GM23338 (cell line): ENCODE data around the gene NKRF. TPM values are rescaled to one million over a fixed set of nuclear protein-coding genes. Genes with fewer than 3 reads are reported as not detected.

Experiments
- ATAC-seq: fragments of 200-7000 bp; cut with Tn5 transposase; 3 replicates; pipeline ENCODE4 v1.9.1; 2020
- DNase-seq: peaks from one replicate; pipeline ENCODE4 v3.0.0-alpha.2; 2015; ENCODE audit warnings: low spot score
- H2AFZ ChIP-seq: fragments of 200-600 bp; sonication (generic); 2 replicates; pipeline ENCODE4 v1.8.0; 2016; ENCODE audit warnings: antibody characterized with exemption, mild to moderate bottlenecking, moderate library complexity
- H3F3A ChIP-seq: fragments of 200-600 bp; sonication (generic); replicated peaks from 2 replicates; pipeline ENCODE4 v1.8.0; 2017; ENCODE audit warnings: antibody characterized with exemption, mixed run types, low read depth
- H3K27ac ChIP-seq: fragments of 200-600 bp; sonication (generic); 2 replicates; pipeline ENCODE4 v1.6.1; 2016; ENCODE audit warnings: low read depth
- H3K27me3 ChIP-seq: fragments of 200-600 bp; sonication (generic); 2 replicates; pipeline ENCODE4 v1.8.0; 2016; ENCODE audit warnings: mild to moderate bottlenecking, mixed run types, moderate library complexity; ENCODE audit not compliant: insufficient read depth
- H3K36me3 ChIP-seq: fragments of 200-600 bp; sonication (generic); 2 replicates; pipeline ENCODE4 v1.8.0; 2016; ENCODE audit warnings: mild to moderate bottlenecking; ENCODE audit not compliant: insufficient read depth
- H3K4me1 ChIP-seq: fragments of 200-600 bp; sonication (generic); 2 replicates; pipeline ENCODE4 v1.8.0; 2016; ENCODE audit warnings: mild to moderate bottlenecking, moderate library complexity; ENCODE audit not compliant: insufficient read depth
- H3K4me2 ChIP-seq: fragments of 200-600 bp; sonication (generic); 2 replicates; pipeline ENCODE4 v1.7.1; 2017; ENCODE audit warnings: mixed run types
- H3K4me3 ChIP-seq: fragments of 200-600 bp; sonication (generic); 2 replicates; pipeline ENCODE4 v1.6.1; 2016; ENCODE audit warnings: mixed run types
- H3K79me2 ChIP-seq: fragments of 200-600 bp; sonication (generic); replicated peaks from 2 replicates; pipeline ENCODE4 v1.8.0; 2017; ENCODE audit warnings: mild to moderate bottlenecking; ENCODE audit not compliant: insufficient read depth
- H3K9me2 ChIP-seq: fragments of 200-600 bp; sonication (generic); 2 replicates; pipeline ENCODE4 v1.8.0; 2017; ENCODE audit not compliant: insufficient read depth
- H4K20me1 ChIP-seq: fragments of 200-600 bp; sonication (generic); replicated peaks from 2 replicates; pipeline ENCODE4 v1.8.0; 2017; ENCODE audit warnings: mild to moderate bottlenecking; ENCODE audit not compliant: insufficient read depth
- H3K27ac Mint-ChIP-seq: 2 replicates; pipeline ENCODE4 v1.8.0; 2020; ENCODE audit warnings: inconsistent platforms, mild to moderate bottlenecking, moderate library complexity, mixed read lengths
- H3K27me3 Mint-ChIP-seq: 3 replicates; pipeline ENCODE4 v1.8.0; 2022; ENCODE audit warnings: low read depth, mild to moderate bottlenecking, moderate library complexity, mixed read lengths, inconsistent platforms; ENCODE audit not compliant: insufficient read depth, poor library complexity
- H3K36me3 Mint-ChIP-seq: 3 replicates; pipeline ENCODE4 v1.8.0; 2021; ENCODE audit warnings: low read depth, mild to moderate bottlenecking, inconsistent platforms, moderate library complexity, mixed read lengths
- H3K4me1 Mint-ChIP-seq: 3 replicates; pipeline ENCODE4 v1.8.0; 2020; ENCODE audit warnings: mild to moderate bottlenecking, inconsistent platforms, mixed read lengths
- H3K4me3 Mint-ChIP-seq: 3 replicates; pipeline ENCODE4 v1.8.0; 2021; ENCODE audit warnings: moderate library complexity, mild to moderate bottlenecking, inconsistent platforms, mixed read lengths
- H3K9me3 Mint-ChIP-seq: 3 replicates; pipeline ENCODE4 v1.8.0; 2020; ENCODE audit warnings: moderate library complexity, mild to moderate bottlenecking, inconsistent platforms, mixed read lengths
- CREB1 ChIP-seq: fragments of 250-450 bp; sonication (Bioruptor Pico); IDR thresholded peaks from 2 replicates; pipeline ENCODE4 v1.5.0; 2020; ENCODE audit warnings: low read depth, mild to moderate bottlenecking, moderate library complexity
- EZH2 ChIP-seq: fragments of 200-600 bp; sonication (generic); IDR thresholded peaks from one replicate; pipeline ENCODE4 v1.8.0; 2017; ENCODE audit warnings: antibody characterized with exemption, mild to moderate bottlenecking, low read depth; ENCODE audit not compliant: unreplicated experiment
- EZH2phosphoT487 ChIP-seq: fragments of 200-600 bp; sonication (generic); IDR thresholded peaks from one replicate; pipeline ENCODE4 v1.8.1; 2018; ENCODE audit warnings: antibody characterized with exemption; ENCODE audit not compliant: unreplicated experiment
- JUNB ChIP-seq: IDR thresholded peaks from one replicate; pipeline ENCODE4 v1.6.1; 2016; ENCODE audit warnings: antibody characterized with exemption; ENCODE audit not compliant: unreplicated experiment
- NANOG ChIP-seq: IDR thresholded peaks from 2 replicates; pipeline ENCODE4 v1.6.1; 2016; ENCODE audit warnings: antibody characterized with exemption, borderline replicate concordance
- POLR2AphosphoS5 ChIP-seq: IDR thresholded peaks from 2 replicates; pipeline ENCODE4 v1.6.1; 2016; ENCODE audit warnings: antibody characterized with exemption, low read depth
- STAT1 ChIP-seq: IDR thresholded peaks from one replicate; pipeline ENCODE4 v1.6.1; 2016; ENCODE audit warnings: antibody characterized with exemption; ENCODE audit not compliant: unreplicated experiment
- ZNF114 ChIP-seq: fragments of 250-450 bp; sonication (Bioruptor Pico); IDR thresholded peaks from 2 replicates; pipeline ENCODE4 v1.5.0; 2020; ENCODE audit warnings: mild to moderate bottlenecking, moderate library complexity
- ZNF331 ChIP-seq: fragments of 250-450 bp; sonication (Bioruptor Pico); IDR thresholded peaks from 2 replicates; pipeline ENCODE4 v1.5.0; 2020; ENCODE audit warnings: low read depth, mild to moderate bottlenecking, moderate library complexity
- polyA plus RNA-seq: library from polyadenylated mRNA; unstranded; fragments of >200 nt; fragmentation: Nextera tagmentation; extraction: Ambion mirVana; gene quantifications from 2 replicates; pipeline ENCODE4 v1.2.1, GENCODE V29; 2016
- total RNA-seq: library from RNA; depleted of rRNA; stranded (reverse); fragments of >200 nt; shearing (Covaris generic); gene quantifications from 2 replicates; pipeline ENCODE4 v1.2.3, GENCODE V29; 2014
- TF ChIP-seq, protein P1 (sequence below): IDR thresholded peaks from 2 replicates; pipeline ENCODE4 v1.6.1; 2016; ENCODE audit warnings: antibody characterized with exemption
- TF ChIP-seq, protein P2 (sequence below): fragments of 250-450 bp; sonication (Bioruptor Pico); IDR thresholded peaks from 2 replicates; pipeline ENCODE4 v1.5.0; 2020; ENCODE audit warnings: mild to moderate bottlenecking, moderate library complexity
- TF ChIP-seq, protein P3 (sequence below), 2 experiments: fragments of 200-600 bp in 1 of 2; sonication (generic) in 1 of 2; conservative IDR thresholded peaks; 2 replicates each; pipeline versions ENCODE4 v1.5.1 to v1.6.1; 2016 to 2017; ENCODE audit warnings: antibody characterized with exemption in 2 of 2, low read depth in 2 of 2, mild to moderate bottlenecking in 2 of 2, moderate library complexity in 1 of 2
- TF ChIP-seq, protein P4 (sequence below): IDR thresholded peaks from one replicate; pipeline ENCODE4 v1.6.1; 2018; ENCODE audit warnings: antibody characterized with exemption; ENCODE audit not compliant: unreplicated experiment

NKRF gene
- total and polyA plus RNA-seq, 2 experiments from 2014 or later = 6.8 to 11.6 TPM

DNA sequence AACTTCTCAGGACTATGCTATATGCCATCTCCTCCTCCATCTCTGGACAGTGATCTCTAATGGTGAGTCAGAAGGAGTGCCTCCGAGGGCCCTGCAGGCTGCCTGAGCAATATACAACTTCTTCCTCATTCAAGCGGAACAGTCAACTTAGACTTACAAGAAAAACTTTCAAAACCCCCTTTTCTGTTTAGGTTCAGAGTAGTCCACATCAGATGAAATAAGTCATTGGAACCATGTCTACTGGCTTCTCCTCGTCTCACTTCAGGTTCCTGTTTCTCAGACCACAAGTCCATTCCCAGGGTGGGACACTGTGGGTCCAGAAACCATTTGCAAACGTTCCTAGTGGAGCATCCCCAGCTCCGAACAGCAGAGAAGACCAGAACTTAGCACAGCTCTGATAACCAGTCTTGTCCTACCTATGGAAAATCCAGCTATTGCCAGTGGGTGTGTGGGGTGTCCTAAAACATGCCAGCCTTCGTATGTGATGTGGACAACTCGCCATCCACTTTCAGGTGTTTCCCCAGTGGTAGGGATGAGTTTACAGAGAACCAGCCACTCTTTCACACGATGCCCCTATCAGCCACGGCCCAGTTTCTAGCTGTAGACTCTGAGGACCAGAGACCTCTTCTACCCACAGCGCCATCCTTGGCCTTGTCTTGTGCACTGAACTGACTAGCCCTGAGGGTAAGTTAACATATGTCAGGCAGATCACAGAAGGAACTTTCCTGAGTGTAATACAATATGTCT is 32.7 kb upstream of the NKRF start:
- H3K9me3 Mint-ChIP-seq = no peaks in the 10 kb centered on the region
- no peak overlapping the region for H3K4me3 Mint-ChIP-seq
- no peak for ATAC-seq
- Histone ChIP-seq H3K9me2 (no peaks in the 10 kb centered on the region), H3K4me2 (no peak overlapping the region), H3K27ac (no peak overlapping the region), H3F3A (no peaks in the 10 kb centered on the region), H3K4me1 (no peaks in the 10 kb centered on the region), H3K79me2 (no peaks in the 10 kb centered on the region), H3K36me3 (no peaks in the 10 kb centered on the region; the same call in 1 of the 2 replicates), H4K20me1 (no peaks in the 10 kb centered on the region), H3K27me3 (no peaks in the 10 kb centered on the region), H3K4me3 (no peak overlapping the region), H2AFZ (no peak overlapping the region)
- TF ChIP-seq, protein P1, sequence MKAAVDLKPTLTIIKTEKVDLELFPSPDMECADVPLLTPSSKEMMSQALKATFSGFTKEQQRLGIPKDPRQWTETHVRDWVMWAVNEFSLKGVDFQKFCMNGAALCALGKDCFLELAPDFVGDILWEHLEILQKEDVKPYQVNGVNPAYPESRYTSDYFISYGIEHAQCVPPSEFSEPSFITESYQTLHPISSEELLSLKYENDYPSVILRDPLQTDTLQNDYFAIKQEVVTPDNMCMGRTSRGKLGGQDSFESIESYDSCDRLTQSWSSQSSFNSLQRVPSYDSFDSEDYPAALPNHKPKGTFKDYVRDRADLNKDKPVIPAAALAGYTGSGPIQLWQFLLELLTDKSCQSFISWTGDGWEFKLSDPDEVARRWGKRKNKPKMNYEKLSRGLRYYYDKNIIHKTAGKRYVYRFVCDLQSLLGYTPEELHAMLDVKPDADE = no peak
- TF ChIP-seq, protein P2, sequence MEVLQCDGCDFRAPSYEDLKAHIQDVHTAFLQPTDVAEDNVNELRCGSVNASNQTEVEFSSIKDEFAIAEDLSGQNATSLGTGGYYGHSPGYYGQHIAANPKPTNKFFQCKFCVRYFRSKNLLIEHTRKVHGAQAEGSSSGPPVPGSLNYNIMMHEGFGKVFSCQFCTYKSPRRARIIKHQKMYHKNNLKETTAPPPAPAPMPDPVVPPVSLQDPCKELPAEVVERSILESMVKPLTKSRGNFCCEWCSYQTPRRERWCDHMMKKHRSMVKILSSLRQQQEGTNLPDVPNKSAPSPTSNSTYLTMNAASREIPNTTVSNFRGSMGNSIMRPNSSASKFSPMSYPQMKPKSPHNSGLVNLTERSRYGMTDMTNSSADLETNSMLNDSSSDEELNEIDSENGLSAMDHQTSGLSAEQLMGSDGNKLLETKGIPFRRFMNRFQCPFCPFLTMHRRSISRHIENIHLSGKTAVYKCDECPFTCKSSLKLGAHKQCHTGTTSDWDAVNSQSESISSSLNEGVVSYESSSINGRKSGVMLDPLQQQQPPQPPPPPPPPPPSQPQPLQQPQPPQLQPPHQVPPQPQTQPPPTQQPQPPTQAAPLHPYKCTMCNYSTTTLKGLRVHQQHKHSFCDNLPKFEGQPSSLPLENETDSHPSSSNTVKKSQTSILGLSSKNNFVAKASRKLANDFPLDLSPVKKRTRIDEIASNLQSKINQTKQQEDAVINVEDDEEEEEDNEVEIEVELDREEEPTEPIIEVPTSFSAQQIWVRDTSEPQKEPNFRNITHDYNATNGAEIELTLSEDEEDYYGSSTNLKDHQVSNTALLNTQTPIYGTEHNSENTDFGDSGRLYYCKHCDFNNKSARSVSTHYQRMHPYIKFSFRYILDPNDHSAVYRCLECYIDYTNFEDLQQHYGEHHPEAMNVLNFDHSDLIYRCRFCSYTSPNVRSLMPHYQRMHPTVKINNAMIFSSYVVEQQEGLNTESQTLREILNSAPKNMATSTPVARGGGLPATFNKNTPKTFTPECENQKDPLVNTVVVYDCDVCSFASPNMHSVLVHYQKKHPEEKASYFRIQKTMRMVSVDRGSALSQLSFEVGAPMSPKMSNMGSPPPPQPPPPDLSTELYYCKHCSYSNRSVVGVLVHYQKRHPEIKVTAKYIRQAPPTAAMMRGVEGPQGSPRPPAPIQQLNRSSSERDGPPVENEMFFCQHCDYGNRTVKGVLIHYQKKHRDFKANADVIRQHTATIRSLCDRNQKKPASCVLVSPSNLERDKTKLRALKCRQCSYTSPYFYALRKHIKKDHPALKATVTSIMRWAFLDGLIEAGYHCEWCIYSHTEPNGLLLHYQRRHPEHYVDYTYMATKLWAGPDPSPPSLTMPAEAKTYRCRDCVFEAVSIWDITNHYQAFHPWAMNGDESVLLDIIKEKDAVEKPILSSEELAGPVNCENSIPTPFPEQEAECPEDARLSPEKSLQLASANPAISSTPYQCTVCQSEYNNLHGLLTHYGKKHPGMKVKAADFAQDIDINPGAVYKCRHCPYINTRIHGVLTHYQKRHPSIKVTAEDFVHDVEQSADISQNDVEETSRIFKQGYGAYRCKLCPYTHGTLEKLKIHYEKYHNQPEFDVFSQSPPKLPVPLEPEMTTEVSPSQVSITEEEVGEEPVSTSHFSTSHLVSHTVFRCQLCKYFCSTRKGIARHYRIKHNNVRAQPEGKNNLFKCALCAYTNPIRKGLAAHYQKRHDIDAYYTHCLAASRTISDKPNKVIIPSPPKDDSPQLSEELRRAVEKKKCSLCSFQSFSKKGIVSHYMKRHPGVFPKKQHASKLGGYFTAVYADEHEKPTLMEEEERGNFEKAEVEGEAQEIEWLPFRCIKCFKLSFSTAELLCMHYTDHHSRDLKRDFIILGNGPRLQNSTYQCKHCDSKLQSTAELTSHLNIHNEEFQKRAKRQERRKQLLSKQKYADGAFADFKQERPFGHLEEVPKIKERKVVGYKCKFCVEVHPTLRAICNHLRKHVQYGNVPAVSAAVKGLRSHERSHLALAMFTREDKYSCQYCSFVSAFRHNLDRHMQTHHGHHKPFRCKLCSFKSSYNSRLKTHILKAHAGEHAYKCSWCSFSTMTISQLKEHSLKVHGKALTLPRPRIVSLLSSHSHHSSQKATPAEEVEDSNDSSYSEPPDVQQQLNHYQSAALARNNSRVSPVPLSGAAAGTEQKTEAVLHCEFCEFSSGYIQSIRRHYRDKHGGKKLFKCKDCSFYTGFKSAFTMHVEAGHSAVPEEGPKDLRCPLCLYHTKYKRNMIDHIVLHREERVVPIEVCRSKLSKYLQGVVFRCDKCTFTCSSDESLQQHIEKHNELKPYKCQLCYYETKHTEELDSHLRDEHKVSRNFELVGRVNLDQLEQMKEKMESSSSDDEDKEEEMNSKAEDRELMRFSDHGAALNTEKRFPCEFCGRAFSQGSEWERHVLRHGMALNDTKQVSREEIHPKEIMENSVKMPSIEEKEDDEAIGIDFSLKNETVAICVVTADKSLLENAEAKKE (CRISPR knock-in tag) = no peak
- no peak for TF ChIP-seq EZH2
- no peak for TF ChIP-seq ZNF114 (CRISPR knock-in tag)
- TF ChIP-seq POLR2AphosphoS5 = no peak
- TF ChIP-seq, protein P3, sequence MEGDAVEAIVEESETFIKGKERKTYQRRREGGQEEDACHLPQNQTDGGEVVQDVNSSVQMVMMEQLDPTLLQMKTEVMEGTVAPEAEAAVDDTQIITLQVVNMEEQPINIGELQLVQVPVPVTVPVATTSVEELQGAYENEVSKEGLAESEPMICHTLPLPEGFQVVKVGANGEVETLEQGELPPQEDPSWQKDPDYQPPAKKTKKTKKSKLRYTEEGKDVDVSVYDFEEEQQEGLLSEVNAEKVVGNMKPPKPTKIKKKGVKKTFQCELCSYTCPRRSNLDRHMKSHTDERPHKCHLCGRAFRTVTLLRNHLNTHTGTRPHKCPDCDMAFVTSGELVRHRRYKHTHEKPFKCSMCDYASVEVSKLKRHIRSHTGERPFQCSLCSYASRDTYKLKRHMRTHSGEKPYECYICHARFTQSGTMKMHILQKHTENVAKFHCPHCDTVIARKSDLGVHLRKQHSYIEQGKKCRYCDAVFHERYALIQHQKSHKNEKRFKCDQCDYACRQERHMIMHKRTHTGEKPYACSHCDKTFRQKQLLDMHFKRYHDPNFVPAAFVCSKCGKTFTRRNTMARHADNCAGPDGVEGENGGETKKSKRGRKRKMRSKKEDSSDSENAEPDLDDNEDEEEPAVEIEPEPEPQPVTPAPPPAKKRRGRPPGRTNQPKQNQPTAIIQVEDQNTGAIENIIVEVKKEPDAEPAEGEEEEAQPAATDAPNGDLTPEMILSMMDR (conservative IDR thresholded peaks at IDR 0.05; ENCODE audit: low read depth in 2 of 2) = no peak
- no peak for TF ChIP-seq NANOG
- no peak for TF ChIP-seq EZH2phosphoT487
- TF ChIP-seq, protein P4, sequence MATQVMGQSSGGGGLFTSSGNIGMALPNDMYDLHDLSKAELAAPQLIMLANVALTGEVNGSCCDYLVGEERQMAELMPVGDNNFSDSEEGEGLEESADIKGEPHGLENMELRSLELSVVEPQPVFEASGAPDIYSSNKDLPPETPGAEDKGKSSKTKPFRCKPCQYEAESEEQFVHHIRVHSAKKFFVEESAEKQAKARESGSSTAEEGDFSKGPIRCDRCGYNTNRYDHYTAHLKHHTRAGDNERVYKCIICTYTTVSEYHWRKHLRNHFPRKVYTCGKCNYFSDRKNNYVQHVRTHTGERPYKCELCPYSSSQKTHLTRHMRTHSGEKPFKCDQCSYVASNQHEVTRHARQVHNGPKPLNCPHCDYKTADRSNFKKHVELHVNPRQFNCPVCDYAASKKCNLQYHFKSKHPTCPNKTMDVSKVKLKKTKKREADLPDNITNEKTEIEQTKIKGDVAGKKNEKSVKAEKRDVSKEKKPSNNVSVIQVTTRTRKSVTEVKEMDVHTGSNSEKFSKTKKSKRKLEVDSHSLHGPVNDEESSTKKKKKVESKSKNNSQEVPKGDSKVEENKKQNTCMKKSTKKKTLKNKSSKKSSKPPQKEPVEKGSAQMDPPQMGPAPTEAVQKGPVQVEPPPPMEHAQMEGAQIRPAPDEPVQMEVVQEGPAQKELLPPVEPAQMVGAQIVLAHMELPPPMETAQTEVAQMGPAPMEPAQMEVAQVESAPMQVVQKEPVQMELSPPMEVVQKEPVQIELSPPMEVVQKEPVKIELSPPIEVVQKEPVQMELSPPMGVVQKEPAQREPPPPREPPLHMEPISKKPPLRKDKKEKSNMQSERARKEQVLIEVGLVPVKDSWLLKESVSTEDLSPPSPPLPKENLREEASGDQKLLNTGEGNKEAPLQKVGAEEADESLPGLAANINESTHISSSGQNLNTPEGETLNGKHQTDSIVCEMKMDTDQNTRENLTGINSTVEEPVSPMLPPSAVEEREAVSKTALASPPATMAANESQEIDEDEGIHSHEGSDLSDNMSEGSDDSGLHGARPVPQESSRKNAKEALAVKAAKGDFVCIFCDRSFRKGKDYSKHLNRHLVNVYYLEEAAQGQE = no peak
- TF ChIP-seq STAT1 = no peak
- TF ChIP-seq JUNB = no peak
- TF ChIP-seq ZNF331 = no peak
- no peak for TF ChIP-seq CREB1 (CRISPR knock-in tag)
- peaks cover 6% of the 10 kb centered on the region for H3K27me3 Mint-ChIP-seq
- H3K27ac Mint-ChIP-seq = no peak overlapping the region
- H3K4me1 Mint-ChIP-seq = peaks cover 17% of the 10 kb centered on the region
- peaks cover 24% of the 10 kb centered on the region for H3K36me3 Mint-ChIP-seq
- no peak for DNase-seq
